HepG2 (cell line): ENCODE results near the gene NDST1. TPM values are rescaled to one million over a fixed set of nuclear protein-coding genes. Genes with fewer than 3 reads are reported as not detected.
A peak's percentile ranks its signal among the peaks of the same experiment; 100 is the strongest.

Source experiments
- CBX5 ChIP-seq: sonication (generic); formaldehyde crosslinking; IDR thresholded peaks from 2 replicates; pipeline ENCODE4 v1.4.0; 2020; ENCODE audit warnings: missing genetic modification reagents, borderline replicate concordance
- FOSL2 ChIP-seq: sonication (generic); formaldehyde crosslinking; IDR thresholded peaks from 2 replicates; pipeline ENCODE4 v1.4.0; 2020; ENCODE audit warnings: missing genetic modification reagents
- FOXP1 ChIP-seq, 2 experiments: fragments of 450-650 bp in 1 of 2; IDR thresholded peaks; 2 replicates each; pipeline ENCODE4 v1.6.1; 2017 to 2018; ENCODE audit warnings: antibody characterized with exemption in 1 of 2
- HNF4G ChIP-seq, 2 experiments: sonication (generic) in 1 of 2; formaldehyde crosslinking in 1 of 2; IDR thresholded peaks; 2 replicates each; pipeline versions ENCODE4 v1.4.0 to v1.6.1; 2011 to 2020; ENCODE audit warnings: borderline replicate concordance in 2 of 2, low read depth in 2 of 2, mild to moderate bottlenecking in 2 of 2, low read length in 1 of 2, missing genetic modification reagents in 1 of 2, moderate library complexity in 1 of 2
- PAX8 ChIP-seq: sonication (generic); formaldehyde crosslinking; IDR thresholded peaks from 2 replicates; pipeline ENCODE4 v1.8.0; 2022; ENCODE audit warnings: mild to moderate bottlenecking, missing genetic modification reagents, borderline replicate concordance
- RAD51 ChIP-seq: fragments of 450-650 bp; IDR thresholded peaks from 2 replicates; pipeline ENCODE4 v1.6.1; 2016; ENCODE audit warnings: borderline replicate concordance
- RNF2 ChIP-seq: fragments of 450-650 bp; conservative IDR thresholded peaks from 2 replicates; pipeline ENCODE4 v1.6.1; 2016; ENCODE audit warnings: low read depth
- SAP130 ChIP-seq: IDR thresholded peaks from 2 replicates; pipeline ENCODE4 v1.6.1; 2016; ENCODE audit warnings: low read depth
- TFAP4 ChIP-seq: sonication (generic); IDR thresholded peaks from 2 replicates; pipeline ENCODE4 v1.6.1; 2016; ENCODE audit warnings: low read depth, borderline replicate concordance
- YEATS4 ChIP-seq: sonication (generic); formaldehyde crosslinking; IDR thresholded peaks from 2 replicates; pipeline ENCODE4 v1.4.0; 2020; ENCODE audit warnings: missing genetic modification reagents, borderline replicate concordance
- ZBTB20 ChIP-seq: sonication (generic); formaldehyde crosslinking; IDR thresholded peaks from 2 replicates; pipeline ENCODE4 v1.8.1; 2023; ENCODE audit warnings: missing genetic modification reagents, low read depth, mild to moderate bottlenecking, borderline replicate concordance
- ZNF10 ChIP-seq: sonication (generic); formaldehyde crosslinking; IDR thresholded peaks from 2 replicates; pipeline ENCODE4 v1.4.0; 2020; ENCODE audit warnings: mild to moderate bottlenecking, low read depth, missing genetic modification reagents, borderline replicate concordance
- ZNF30 ChIP-seq: sonication (generic); formaldehyde crosslinking; IDR thresholded peaks from 2 replicates; pipeline ENCODE4 v1.5.0; 2020; ENCODE audit warnings: mild to moderate bottlenecking, missing genetic modification reagents
- ZNF687 ChIP-seq: sonication (generic); formaldehyde crosslinking; IDR thresholded peaks from 2 replicates; pipeline ENCODE4 v1.5.1; 2020; ENCODE audit warnings: mild to moderate bottlenecking, missing genetic modification reagents, moderate library complexity
- polyA plus RNA-seq, 8 experiments: library from polyadenylated mRNA; depleted of rRNA in 3 of 8; stranded (reverse) in 7 of 8; unstranded in 1 of 8; fragments of >200 nt; fragmentation: Illumina TruSeq in 4 of 8; extraction: Trizol in 4 of 8; gene quantifications; 2 replicates each; pipeline versions ENCODE4 v1.2.1 to v1.2.3, GENCODE V29; 2011 to 2016; ENCODE audit warnings: low read depth in 4 of 8, missing spikeins in 1 of 8, mixed read lengths in 1 of 8; ENCODE audit not compliant: insufficient read depth in 1 of 8
- total RNA-seq, 5 experiments: library from RNA; depleted of rRNA; stranded (reverse); fragments of >200 nt; fragmentation: Illumina TruSeq; extraction: Trizol; gene quantifications; 2 replicates each; pipeline ENCODE4 v1.2.3, GENCODE V29; 2016; ENCODE audit warnings: low read depth in 1 of 5
- TF ChIP-seq, protein P1 (sequence below): sonication (generic); formaldehyde crosslinking; IDR thresholded peaks from 2 replicates; pipeline ENCODE4 v1.5.0; 2020; ENCODE audit warnings: missing genetic modification reagents
- TF ChIP-seq, protein P2 (sequence below): sonication (generic); formaldehyde crosslinking; IDR thresholded peaks from 2 replicates; pipeline ENCODE4 v1.9.0; 2021; ENCODE audit warnings: mild to moderate bottlenecking, missing genetic modification reagents

Gene NDST1
- total and polyA plus RNA-seq, 2 of the 13 experiments (the other 11 are each of a cell fraction or from before 2014, with no cell fraction given) = 23.8 to 26.2 TPM

DNA sequence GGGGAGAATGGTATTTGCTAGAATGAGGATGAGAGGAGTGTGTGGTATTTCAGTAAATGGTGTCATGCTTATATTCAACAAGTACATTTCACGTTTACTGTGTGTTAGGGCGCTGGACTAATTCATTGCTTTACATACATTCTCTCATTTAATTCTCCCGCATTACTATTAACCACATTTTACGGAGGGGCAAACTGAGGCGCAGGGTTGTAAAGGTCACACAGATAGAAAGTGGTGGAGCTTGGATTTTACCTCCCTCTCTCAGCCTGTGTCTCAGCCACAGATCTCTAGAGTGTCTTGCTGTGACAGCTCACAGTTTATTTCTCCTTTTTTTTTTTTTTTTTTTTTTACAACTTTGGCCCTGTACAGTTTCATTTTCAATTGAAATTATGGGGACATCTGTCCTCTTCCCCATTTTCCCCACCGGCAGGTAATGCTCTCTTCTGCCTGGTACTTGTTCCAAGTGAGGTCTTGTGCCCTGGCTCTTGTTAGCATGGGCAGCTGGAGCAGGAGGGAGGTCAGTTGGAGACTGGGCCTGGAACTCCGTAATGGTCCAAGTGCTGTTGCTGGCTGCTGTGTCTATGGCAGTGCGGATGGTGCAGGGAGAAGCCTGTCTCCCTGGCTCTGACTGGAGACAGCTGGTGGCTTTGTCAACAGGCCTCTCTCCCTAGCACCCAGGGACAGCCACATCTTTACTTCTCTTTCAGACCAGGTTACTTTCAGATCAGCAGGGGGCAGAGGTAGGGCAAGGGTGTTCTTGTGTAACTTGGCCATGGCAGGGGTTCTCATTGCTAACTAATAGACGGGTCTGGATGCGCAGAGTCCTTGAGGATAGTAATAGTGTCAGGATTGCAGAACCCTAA, 20.5 kb upstream of the NDST1 start (continued):
- TF ChIP-seq ZNF687 (peak; percentile 54; the same call in 1 of the 2 replicates), YEATS4 (no peak; the same call in 1 of the 2 replicates), ZNF10 (CRISPR knock-in tag) (no peak), HNF4G (IDR thresholded peaks at IDR 0.05; ENCODE audit: borderline replicate concordance, low read depth, low read length) (no peak), HNF4G (CRISPR knock-in tag; IDR thresholded peaks at IDR 0.05; ENCODE audit: borderline replicate concordance, low read depth) (no peak), PAX8 (CRISPR knock-in tag) (no peak), FOSL2 (0 out of 2 replicates have a peak, but pooled peaks have one; percentile 15), TFAP4 (peak; percentile 97), RNF2 (no peak), FOXP1 (IDR thresholded peaks at IDR 0.05) (no peak), FOXP1 (CRISPR knock-in tag; IDR thresholded peaks at IDR 0.05) (no peak), CBX5 (no peak), ZNF30 (CRISPR knock-in tag) (no peak), SAP130 (CRISPR knock-in tag) (peak; percentile 79), ZBTB20 (CRISPR knock-in tag) (no peak), RAD51 (no peak)
- TF ChIP-seq, protein P1, sequence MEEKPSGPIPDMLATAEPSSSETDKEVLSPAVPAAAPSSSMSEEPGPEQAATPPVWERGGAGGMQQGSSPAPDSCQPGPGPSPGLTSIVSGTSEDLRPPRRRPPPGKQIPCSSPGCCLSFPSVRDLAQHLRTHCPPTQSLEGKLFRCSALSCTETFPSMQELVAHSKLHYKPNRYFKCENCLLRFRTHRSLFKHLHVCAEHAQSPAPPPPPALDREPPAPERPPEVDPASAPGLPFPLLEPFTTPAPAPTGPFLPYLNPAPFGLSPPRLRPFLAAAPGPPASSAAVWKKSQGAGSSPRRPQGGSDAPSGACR (CRISPR knock-in tag) = no peak
- TF ChIP-seq, protein P2, sequence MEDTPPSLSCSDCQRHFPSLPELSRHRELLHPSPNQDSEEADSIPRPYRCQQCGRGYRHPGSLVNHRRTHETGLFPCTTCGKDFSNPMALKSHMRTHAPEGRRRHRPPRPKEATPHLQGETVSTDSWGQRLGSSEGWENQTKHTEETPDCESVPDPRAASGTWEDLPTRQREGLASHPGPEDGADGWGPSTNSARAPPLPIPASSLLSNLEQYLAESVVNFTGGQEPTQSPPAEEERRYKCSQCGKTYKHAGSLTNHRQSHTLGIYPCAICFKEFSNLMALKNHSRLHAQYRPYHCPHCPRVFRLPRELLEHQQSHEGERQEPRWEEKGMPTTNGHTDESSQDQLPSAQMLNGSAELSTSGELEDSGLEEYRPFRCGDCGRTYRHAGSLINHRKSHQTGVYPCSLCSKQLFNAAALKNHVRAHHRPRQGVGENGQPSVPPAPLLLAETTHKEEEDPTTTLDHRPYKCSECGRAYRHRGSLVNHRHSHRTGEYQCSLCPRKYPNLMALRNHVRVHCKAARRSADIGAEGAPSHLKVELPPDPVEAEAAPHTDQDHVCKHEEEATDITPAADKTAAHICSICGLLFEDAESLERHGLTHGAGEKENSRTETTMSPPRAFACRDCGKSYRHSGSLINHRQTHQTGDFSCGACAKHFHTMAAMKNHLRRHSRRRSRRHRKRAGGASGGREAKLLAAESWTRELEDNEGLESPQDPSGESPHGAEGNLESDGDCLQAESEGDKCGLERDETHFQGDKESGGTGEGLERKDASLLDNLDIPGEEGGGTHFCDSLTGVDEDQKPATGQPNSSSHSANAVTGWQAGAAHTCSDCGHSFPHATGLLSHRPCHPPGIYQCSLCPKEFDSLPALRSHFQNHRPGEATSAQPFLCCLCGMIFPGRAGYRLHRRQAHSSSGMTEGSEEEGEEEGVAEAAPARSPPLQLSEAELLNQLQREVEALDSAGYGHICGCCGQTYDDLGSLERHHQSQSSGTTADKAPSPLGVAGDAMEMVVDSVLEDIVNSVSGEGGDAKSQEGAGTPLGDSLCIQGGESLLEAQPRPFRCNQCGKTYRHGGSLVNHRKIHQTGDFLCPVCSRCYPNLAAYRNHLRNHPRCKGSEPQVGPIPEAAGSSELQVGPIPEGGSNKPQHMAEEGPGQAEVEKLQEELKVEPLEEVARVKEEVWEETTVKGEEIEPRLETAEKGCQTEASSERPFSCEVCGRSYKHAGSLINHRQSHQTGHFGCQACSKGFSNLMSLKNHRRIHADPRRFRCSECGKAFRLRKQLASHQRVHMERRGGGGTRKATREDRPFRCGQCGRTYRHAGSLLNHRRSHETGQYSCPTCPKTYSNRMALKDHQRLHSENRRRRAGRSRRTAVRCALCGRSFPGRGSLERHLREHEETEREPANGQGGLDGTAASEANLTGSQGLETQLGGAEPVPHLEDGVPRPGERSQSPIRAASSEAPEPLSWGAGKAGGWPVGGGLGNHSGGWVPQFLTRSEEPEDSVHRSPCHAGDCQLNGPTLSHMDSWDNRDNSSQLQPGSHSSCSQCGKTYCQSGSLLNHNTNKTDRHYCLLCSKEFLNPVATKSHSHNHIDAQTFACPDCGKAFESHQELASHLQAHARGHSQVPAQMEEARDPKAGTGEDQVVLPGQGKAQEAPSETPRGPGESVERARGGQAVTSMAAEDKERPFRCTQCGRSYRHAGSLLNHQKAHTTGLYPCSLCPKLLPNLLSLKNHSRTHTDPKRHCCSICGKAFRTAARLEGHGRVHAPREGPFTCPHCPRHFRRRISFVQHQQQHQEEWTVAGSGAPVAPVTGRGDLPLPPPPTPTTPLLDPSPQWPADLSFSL = no peak
